ENCODE measurements around the gene PDE2A. TPM values are rescaled to one million over a fixed set of nuclear protein-coding genes. Genes with fewer than 3 reads are reported as not detected.

Gene PDE2A
- total and polyA plus RNA-seq, 2 donors (not counting 3 experiments of a cell fraction or from before 2014, with no cell fraction given), result 14.8 to 16.8 TPM

DNA sequence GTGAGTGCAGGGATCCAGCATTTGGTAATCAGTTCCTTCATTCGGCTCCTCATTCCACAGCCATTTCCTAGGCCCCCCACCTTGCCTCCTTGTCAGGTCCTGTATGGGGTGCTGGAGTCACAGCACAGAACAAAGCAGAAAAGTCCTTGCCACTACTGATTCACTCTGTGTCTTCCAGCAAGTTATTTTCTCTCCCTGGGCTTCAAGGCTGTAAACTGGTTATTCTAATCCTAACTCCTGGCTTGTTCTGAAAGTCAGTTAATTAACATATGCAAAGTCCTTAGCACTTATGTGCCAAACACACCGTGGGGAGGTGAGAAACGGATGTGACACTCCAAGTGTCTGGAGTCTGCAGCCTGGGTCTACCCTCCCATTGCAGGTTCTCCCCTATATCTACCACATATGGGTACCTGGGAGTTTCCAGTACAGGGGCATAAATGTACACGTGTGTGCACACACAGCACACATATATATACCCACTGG is 30.6 kb upstream of the PDE2A start:
- Histone ChIP-seq H4K20me1 (replicated peaks; ENCODE audit: control insufficient read depth, extremely low read depth, insufficient read depth, low read length) (no peaks in the 10 kb centered on the region), H3K79me2 (ENCODE audit: control insufficient read depth, insufficient read depth, low read length) (no peaks in the 10 kb centered on the region), H2AFZ (ENCODE audit: low read depth, low read length) (no peak overlapping the region), H3K27ac (ENCODE audit: insufficient read depth, low read depth, low read length) (no peak overlapping the region), H3K36me3 (ENCODE audit: control insufficient read depth in 2 of 2, extremely low read depth in 1 of 2, insufficient read depth in 2 of 2, low read length in 2 of 2) (peaks cover 5 to 42% of the 10 kb centered on the region in 2 experiments), H3K9me3 (replicated peaks; ENCODE audit: control insufficient read depth, insufficient read depth, low read length) (no peaks in the 10 kb centered on the region), H3K4me1 (ENCODE audit: control insufficient read depth, extremely low read depth, insufficient read depth, low read length) (no peaks in the 10 kb centered on the region), H3K9ac (replicated peaks; ENCODE audit: extremely low read depth, insufficient read depth, low read length) (no peak overlapping the region), H3K9me1 (replicated peaks; ENCODE audit: control insufficient read depth, extremely low read depth, insufficient read depth, low read length) (no peaks in the 10 kb centered on the region), H3K4me3 (replicated peaks in 1 of 3; ENCODE audit: insufficient read depth in 1 of 3, low read depth in 1 of 3, low read length in 3 of 3) (no peak overlapping the region), H3K27me3 (ENCODE audit: control insufficient read depth in 2 of 2, insufficient read depth in 2 of 2, low read length in 2 of 2) (no peaks in the 10 kb centered on the region), H3K4me2 (ENCODE audit: insufficient read depth, low read length) (no peak overlapping the region)
- intact Hi-C loops (cut with micrococcal nuclease) (no loop called here), dilution Hi-C loops (cut with MboI; ENCODE audit: extremely low pct_ligation_motif_present, low sequenced_read_pairs) (no loop called here)
- DNase-seq (ENCODE audit: low read depth, low spot score) (no peak), FAIRE-seq (no peak)
- CTCF ChIA-PET, result interaction anchor here (2.3 kb wide), 1 partner anchor 20 kb away, joined by 8 read pairs; no protein-coding TSS in a partner anchor
- TF ChIP-seq POLR2AphosphoS5 (IDR thresholded peaks at IDR 0.05; ENCODE audit: insufficient read depth, low read depth, low read length), result no peak
- no peak for TF ChIP-seq JUN (IDR thresholded peaks at IDR 0.05; ENCODE audit: borderline replicate concordance, insufficient read depth, insufficient read length, low read depth)
- BruUV-seq (replicated peaks), result no TSS peak
- POLR2A ChIA-PET, result no interaction called here

DNA sequence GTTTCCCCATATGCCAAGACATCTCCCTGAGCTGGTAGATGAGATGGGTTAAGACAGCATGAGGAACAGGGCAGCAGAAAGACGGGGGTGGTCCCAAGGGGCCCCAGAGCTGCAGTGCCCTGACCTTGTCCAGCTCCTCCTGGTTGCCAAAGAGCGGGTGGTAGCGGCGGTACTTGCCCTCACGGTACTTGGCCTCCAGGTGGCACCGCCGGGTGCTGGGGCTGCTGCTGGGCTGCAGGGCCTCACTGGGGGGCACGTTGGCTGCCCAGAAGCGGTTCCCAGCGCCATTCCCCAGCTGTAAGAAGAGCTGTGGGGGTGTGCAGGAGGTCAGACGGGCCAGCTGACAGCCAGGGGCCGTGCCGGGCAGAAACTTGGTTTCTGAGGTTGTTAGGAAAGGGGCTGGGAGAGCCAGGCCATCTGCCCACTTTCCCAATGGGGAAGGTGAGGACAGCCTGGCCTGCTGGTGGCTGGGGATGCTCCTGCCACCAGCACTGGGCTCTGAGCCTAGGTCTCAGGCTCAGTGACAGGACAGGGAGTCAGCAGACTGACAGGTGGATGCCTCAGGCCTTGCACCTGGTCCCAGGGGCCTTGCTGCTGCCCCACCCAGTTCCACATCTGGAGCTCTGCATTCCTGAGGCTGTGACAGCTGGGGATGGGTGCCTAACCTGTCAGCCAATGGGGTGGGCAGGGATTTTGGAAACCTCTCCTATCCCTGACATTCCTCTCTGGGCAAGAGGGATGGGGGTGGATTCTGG is 30.0 kb upstream of the PDE2A start:
- CTCF ChIA-PET, result interaction anchor here (0.9 to 2.3 kb wide), 5 partner anchors 11 to 22 kb away, joined by 3 to 8 read pairs (median 3); no protein-coding TSS in a partner anchor
- Histone ChIP-seq H3K4me1 (ENCODE audit: control insufficient read depth, extremely low read depth, insufficient read depth, low read length) (no peaks in the 10 kb centered on the region), H3K36me3 (ENCODE audit: control insufficient read depth in 2 of 2, extremely low read depth in 1 of 2, insufficient read depth in 2 of 2, low read length in 2 of 2) (peaks cover 5 to 44% of the 10 kb centered on the region in 2 experiments), H4K20me1 (replicated peaks; ENCODE audit: control insufficient read depth, extremely low read depth, insufficient read depth, low read length) (no peaks in the 10 kb centered on the region), H3K9me1 (replicated peaks; ENCODE audit: control insufficient read depth, extremely low read depth, insufficient read depth, low read length) (no peaks in the 10 kb centered on the region), H3K4me2 (ENCODE audit: insufficient read depth, low read length) (no peak overlapping the region), H3K9ac (replicated peaks; ENCODE audit: extremely low read depth, insufficient read depth, low read length) (no peak overlapping the region), H3K4me3 (replicated peaks in 1 of 3; ENCODE audit: insufficient read depth in 1 of 3, low read depth in 1 of 3, low read length in 3 of 3) (no peak overlapping the region), H3K9me3 (replicated peaks; ENCODE audit: control insufficient read depth, insufficient read depth, low read length) (no peaks in the 10 kb centered on the region), H3K79me2 (ENCODE audit: control insufficient read depth, insufficient read depth, low read length) (no peaks in the 10 kb centered on the region), H3K27ac (ENCODE audit: insufficient read depth, low read depth, low read length) (no peak overlapping the region), H3K27me3 (ENCODE audit: control insufficient read depth in 2 of 2, insufficient read depth in 2 of 2, low read length in 2 of 2) (no peaks in the 10 kb centered on the region), H2AFZ (ENCODE audit: low read depth, low read length) (no peak overlapping the region)
- dilution Hi-C loops (cut with MboI; ENCODE audit: extremely low pct_ligation_motif_present, low sequenced_read_pairs), result no loop called here
- FAIRE-seq, result no peak
- BruUV-seq (replicated peaks), result no TSS peak
- POLR2A ChIA-PET, result no interaction called here
- intact Hi-C loops (cut with micrococcal nuclease), result no loop called here
- DNase-seq (ENCODE audit: low read depth, low spot score), result no peak
- TF ChIP-seq GATA2 (IDR thresholded peaks at IDR 0.05; ENCODE audit: insufficient read depth, insufficient read length, low read depth, low read length), result no peak

All from endothelial cell of umbilical vein (primary cell).